ENCODE results near the gene SOCS4. TPM values are rescaled to one million over a fixed set of nuclear protein-coding genes. Genes with fewer than 3 reads are reported as not detected.

SOCS4 gene
- total and polyA plus RNA-seq, 2 of the 13 experiments (the other 11 are each of a cell fraction or from before 2014, with no cell fraction given): 4.0 to 10.0 TPM

DNA sequence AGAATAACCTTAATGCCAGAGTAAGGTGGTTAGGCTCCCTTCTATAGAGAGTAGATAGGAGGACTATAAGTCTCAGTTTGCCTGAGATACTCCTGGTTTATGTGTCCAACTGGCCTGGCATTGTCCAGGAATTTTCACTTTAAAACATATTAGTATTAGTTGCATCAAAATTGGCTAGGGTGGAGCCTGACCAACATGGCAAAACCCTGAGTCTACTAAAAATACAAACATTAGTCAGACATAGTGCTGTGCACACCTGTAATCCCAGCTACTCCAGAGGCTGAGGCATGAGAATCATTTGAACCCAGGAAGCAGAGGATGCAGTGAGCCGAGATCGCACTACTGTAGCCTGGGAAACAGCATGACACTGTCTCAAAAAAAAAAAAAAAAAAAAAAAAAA is 12.0 kb upstream of the SOCS4 start:
- TF ChIP-seq ETV6 (CRISPR knock-in tag; conservative IDR thresholded peaks at IDR 0.05): no peak
- TF ChIP-seq KLF6 (CRISPR knock-in tag; IDR thresholded peaks at IDR 0.05): no peak
- TF ChIP-seq ZNF737 (CRISPR knock-in tag; IDR thresholded peaks at IDR 0.05; ENCODE audit: borderline replicate concordance): no peak
- TF ChIP-seq, protein P1, sequence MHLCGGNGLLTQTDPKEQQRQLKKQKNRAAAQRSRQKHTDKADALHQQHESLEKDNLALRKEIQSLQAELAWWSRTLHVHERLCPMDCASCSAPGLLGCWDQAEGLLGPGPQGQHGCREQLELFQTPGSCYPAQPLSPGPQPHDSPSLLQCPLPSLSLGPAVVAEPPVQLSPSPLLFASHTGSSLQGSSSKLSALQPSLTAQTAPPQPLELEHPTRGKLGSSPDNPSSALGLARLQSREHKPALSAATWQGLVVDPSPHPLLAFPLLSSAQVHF (CRISPR knock-in tag; IDR thresholded peaks at IDR 0.05): no peak
- no peak for TF ChIP-seq ZNF746 (CRISPR knock-in tag; IDR thresholded peaks at IDR 0.05)
- no TSS peak for BruUV-seq (replicated peaks)
- H3K27ac ChIP-seq (ENCODE audit: extremely low read length, insufficient read depth, low read length): no peak overlapping the region
- no peaks in the 10 kb centered on the region for H3K27me3 ChIP-seq (ENCODE audit: control insufficient read depth in 1 of 2, insufficient read depth in 2 of 2, low read length in 2 of 2)
- H3K79me2 ChIP-seq (ENCODE audit: insufficient read depth, low read length): peaks cover 3% of the 10 kb centered on the region
- H3K9me3 ChIP-seq (ENCODE audit: low read length): no peaks in the 10 kb centered on the region
- 95% methylated on average over 2 of the region's 2 CpGs for WGBS (ENCODE audit: low lambda C conversion rate)
- no peak overlapping the region for H3K9ac ChIP-seq (ENCODE audit: insufficient read depth, low read depth, low read length)
- no peak overlapping the region for H3K4me2 ChIP-seq (ENCODE audit: low read depth, low read length)
- FAIRE-seq: no peak
- no peaks in the 10 kb centered on the region for H3K4me1 ChIP-seq (ENCODE audit: insufficient read depth, low read length)
- ChIA-PET POLR2A (no interaction called here), CTCF (ENCODE audit: low intra/inter-chr PET ratio, low total read pairs) (no interaction called here)
- no peak for DNase-seq (ENCODE audit: low spot score)
- peaks cover 0 to 14% of the 10 kb centered on the region in 2 experiments; a peak in 4 of 5 replicates for H3K36me3 ChIP-seq (replicated peaks in 1 of 2; ENCODE audit: control insufficient read depth in 1 of 2, insufficient read depth in 2 of 2, low read length in 2 of 2)
- in situ Hi-C loops (cut with HindIII; ENCODE audit: extremely low pct_ligation_motif_present, low pct_unique_long_range_greater_than_20kb) (no loop called here), intact Hi-C loops (cut with micrococcal nuclease; ENCODE audit: unreplicated experiment) (no loop called here)
- H3K4me3 ChIP-seq (replicated peaks in 1 of 3; ENCODE audit: insufficient read depth in 1 of 3, low read depth in 2 of 3, low read length in 3 of 3): no peak overlapping the region
- ATAC-seq: no peak
- H4K20me1 ChIP-seq (ENCODE audit: insufficient read depth, low read length): no peaks in the 10 kb centered on the region
- no peak overlapping the region for H2AFZ ChIP-seq (ENCODE audit: low read length)

DNA sequence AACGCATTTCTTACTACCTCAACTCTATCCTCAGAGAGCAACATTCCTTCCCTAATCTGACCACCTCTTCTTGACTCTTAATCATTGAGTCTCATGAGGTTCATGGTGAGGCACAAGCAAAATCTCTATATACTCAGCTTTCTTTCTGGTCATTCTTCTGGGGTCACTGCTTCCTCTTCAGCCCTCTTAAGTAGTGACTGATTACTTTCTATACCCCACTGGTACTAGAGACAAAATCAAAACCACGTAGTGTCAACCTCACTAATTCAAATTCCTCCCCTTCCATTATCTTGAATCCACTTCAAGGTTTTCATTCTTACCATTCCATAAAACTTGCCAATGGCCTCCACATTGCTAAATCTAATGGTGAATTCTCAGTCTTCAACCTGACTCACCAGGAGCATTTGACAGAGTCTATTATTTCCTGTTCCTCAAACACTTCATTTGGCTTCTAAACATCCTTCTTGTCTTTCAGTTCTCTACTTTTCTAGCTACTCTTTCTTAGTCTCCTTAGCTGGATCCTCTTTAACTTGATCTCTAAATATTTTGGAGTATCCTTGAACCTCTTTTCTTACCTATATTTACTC is 7.0 kb upstream of the SOCS4 start:
- Histone ChIP-seq H3K9ac (ENCODE audit: insufficient read depth, low read depth, low read length) (no peak overlapping the region), H3K4me3 (replicated peaks in 1 of 3; ENCODE audit: insufficient read depth in 1 of 3, low read depth in 2 of 3, low read length in 3 of 3) (no peak overlapping the region), H3K4me2 (ENCODE audit: low read depth, low read length) (no peak overlapping the region), H3K79me2 (ENCODE audit: insufficient read depth, low read length) (peaks cover 10% of the 10 kb centered on the region), H3K27me3 (ENCODE audit: control insufficient read depth in 1 of 2, insufficient read depth in 2 of 2, low read length in 2 of 2) (no peaks in the 10 kb centered on the region), H3K36me3 (replicated peaks in 1 of 2; ENCODE audit: control insufficient read depth in 1 of 2, insufficient read depth in 2 of 2, low read length in 2 of 2) (peaks cover 0 to 13% of the 10 kb centered on the region in 2 experiments; a peak in 2 of 5 replicates), H3K4me1 (ENCODE audit: insufficient read depth, low read length) (peaks cover 8% of the 10 kb centered on the region), H3K27ac (ENCODE audit: extremely low read length, insufficient read depth, low read length) (no peak overlapping the region), H4K20me1 (ENCODE audit: insufficient read depth, low read length) (no peaks in the 10 kb centered on the region), H2AFZ (ENCODE audit: low read length) (no peak overlapping the region), H3K9me3 (ENCODE audit: low read length) (no peaks in the 10 kb centered on the region)
- no peak for FAIRE-seq
- ChIA-PET CTCF (ENCODE audit: low intra/inter-chr PET ratio, low total read pairs) (no interaction called here), POLR2A (no interaction called here)
- no peak for ATAC-seq
- no TSS peak for BruUV-seq (replicated peaks)
- in situ Hi-C loops (cut with HindIII; ENCODE audit: extremely low pct_ligation_motif_present, low pct_unique_long_range_greater_than_20kb): no loop called here
- WGBS (ENCODE audit: low lambda C conversion rate): 92% methylated on average over 2 of the region's 2 CpGs
- no peak for DNase-seq (ENCODE audit: low spot score)
- TF ChIP-seq ZNF30 (CRISPR knock-in tag; IDR thresholded peaks at IDR 0.05) (no peak), KMT2A (CRISPR knock-in tag; IDR thresholded peaks at IDR 0.05) (no peak), CREB1 (IDR thresholded peaks at IDR 0.05) (no peak), CREB1 (CRISPR knock-in tag; IDR thresholded peaks at IDR 0.05) (no peak), TBX2 (CRISPR knock-in tag; IDR thresholded peaks at IDR 0.05; ENCODE audit: borderline replicate concordance) (no peak), ZNF776 (CRISPR knock-in tag; IDR thresholded peaks at IDR 0.05) (no peak), KDM6A (CRISPR knock-in tag; IDR thresholded peaks at IDR 0.05; ENCODE audit: low read depth) (no peak)
- TF ChIP-seq, protein P2, sequence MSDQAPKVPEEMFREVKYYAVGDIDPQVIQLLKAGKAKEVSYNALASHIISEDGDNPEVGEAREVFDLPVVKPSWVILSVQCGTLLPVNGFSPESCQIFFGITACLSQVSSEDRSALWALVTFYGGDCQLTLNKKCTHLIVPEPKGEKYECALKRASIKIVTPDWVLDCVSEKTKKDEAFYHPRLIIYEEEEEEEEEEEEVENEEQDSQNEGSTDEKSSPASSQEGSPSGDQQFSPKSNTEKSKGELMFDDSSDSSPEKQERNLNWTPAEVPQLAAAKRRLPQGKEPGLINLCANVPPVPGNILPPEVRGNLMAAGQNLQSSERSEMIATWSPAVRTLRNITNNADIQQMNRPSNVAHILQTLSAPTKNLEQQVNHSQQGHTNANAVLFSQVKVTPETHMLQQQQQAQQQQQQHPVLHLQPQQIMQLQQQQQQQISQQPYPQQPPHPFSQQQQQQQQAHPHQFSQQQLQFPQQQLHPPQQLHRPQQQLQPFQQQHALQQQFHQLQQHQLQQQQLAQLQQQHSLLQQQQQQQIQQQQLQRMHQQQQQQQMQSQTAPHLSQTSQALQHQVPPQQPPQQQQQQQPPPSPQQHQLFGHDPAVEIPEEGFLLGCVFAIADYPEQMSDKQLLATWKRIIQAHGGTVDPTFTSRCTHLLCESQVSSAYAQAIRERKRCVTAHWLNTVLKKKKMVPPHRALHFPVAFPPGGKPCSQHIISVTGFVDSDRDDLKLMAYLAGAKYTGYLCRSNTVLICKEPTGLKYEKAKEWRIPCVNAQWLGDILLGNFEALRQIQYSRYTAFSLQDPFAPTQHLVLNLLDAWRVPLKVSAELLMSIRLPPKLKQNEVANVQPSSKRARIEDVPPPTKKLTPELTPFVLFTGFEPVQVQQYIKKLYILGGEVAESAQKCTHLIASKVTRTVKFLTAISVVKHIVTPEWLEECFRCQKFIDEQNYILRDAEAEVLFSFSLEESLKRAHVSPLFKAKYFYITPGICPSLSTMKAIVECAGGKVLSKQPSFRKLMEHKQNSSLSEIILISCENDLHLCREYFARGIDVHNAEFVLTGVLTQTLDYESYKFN (CRISPR knock-in tag; conservative IDR thresholded peaks at IDR 0.05): no peak
- intact Hi-C loops (cut with micrococcal nuclease; ENCODE audit: unreplicated experiment): no loop called here
